GM12892 (cell line): Measurements from ENCODE around the gene NR5A1.

Source experiments
- POLR2A ChIP-seq: IDR thresholded peaks from 2 replicates; pipeline ENCODE4 v1.6.1; 2011; ENCODE audit warnings: low read depth, low read length, control low read depth
- POLR2AphosphoS5 ChIP-seq: IDR thresholded peaks from 2 replicates; pipeline ENCODE4 v1.6.1; 2011; ENCODE audit warnings: low read depth, low read length, control low read depth

DNA sequence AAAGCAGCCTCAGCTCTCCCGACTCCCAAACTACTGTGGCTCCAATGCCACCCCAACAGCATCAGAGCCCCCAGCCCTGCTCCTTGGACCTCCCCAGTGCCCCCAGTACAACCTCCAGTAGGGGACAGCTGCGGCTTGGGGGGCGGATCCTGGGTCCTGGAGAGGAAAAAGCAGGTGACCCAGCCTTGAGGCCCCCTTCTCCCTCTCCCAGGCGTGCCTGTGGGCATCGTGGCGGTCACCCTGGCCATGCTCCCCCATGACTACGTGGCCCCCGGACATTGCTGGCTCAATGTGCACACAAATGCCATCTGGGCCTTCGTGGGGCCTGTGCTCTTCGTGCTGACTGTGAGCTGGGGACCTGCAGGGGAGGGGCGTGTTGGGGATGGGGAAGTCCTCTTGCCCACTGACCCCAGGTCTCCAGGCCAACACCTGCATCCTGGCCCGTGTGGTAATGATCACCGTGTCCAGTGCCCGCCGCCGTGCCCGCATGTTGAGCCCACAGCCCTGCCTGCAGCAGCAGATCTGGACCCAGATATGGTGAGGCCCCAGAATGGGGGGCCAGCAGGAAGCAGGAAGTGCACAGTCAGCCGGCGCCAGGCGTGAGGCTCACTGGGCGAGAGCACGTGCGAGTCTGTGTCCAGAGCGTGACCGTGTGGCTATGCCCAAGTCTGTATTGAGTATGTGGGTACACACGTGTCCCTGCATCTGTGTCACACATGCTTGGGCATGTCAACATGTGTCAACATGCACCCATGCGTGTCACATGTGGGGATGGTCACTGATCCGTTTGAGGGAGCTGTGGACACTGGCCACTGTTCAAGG is 38.0 kb downstream of the NR5A1 start:
- TF ChIP-seq POLR2AphosphoS5 (no peak), POLR2A (no peak)
